HCT116 (cell line): ENCODE data around the gene ACCS. TPM values are rescaled to one million over a fixed set of nuclear protein-coding genes. Genes with fewer than 3 reads are reported as not detected.

Source experiments
- ATAC-seq: fragments of 200-7000 bp; cut with Tn5 transposase; 2 replicates; pipeline ENCODE4 v1.9.1; 2020; ENCODE audit warnings: mild to moderate bottlenecking, moderate library complexity
- BruUV-seq: library from RNA; stranded (reverse); fragments of 400-500 nt; replicated peaks from 2 replicates; lab custom pipeline; 2021; lab: Mats Ljungman, UMichigan
- CTCF ChIA-PET: fragments of 300-600 bp; sonication (Branson Sonifier 250); formaldehyde crosslinking; loops from one replicate; lab custom pipeline; 2021; ENCODE audit warnings: antibody characterized with exemption; lab: Charles Lee
- POLR2A ChIA-PET: fragments of 300-600, 350-600 bp; sonication (Branson Sonifier 250); formaldehyde crosslinking; loops from one replicate; lab custom pipeline; 2021; ENCODE audit warnings: antibody characterized with exemption; lab: Charles Lee
- RAD21 ChIA-PET, 2 experiments: fragments of 300-600 bp; sonication (Branson Sonifier 250); formaldehyde crosslinking; loops; one replicate each; lab custom pipeline; 2023; ENCODE audit warnings: low total read pairs in 2 of 2; ENCODE audit not compliant: uncharacterized antibody in 2 of 2, unreplicated experiment in 2 of 2, low non-redundant PET in 1 of 2; lab: Charles Lee
- DNase-seq: peaks from one replicate; pipeline ENCODE4 v3.0.0-alpha.2; 2010; ENCODE audit warnings: low read depth, low spot score
- H2AFZ ChIP-seq: fragments of 200-600 bp; shearing (Covaris generic), sonication (generic); 2 replicates; pipeline ENCODE4 v1.6.1; 2017; ENCODE audit warnings: low read depth, mixed run types, mixed read lengths, antibody characterized with exemption, low read length; ENCODE audit not compliant: poor library complexity, severe bottlenecking
- H3K27ac ChIP-seq: 2 replicates; pipeline ENCODE4 v1.5.1; 2012; ENCODE audit warnings: low read depth, low read length
- H3K27me3 ChIP-seq: fragments of 200-600 bp; sonication (generic); 2 replicates; pipeline ENCODE4 v1.6.1; 2016; ENCODE audit warnings: mixed run types, low read length, mixed read lengths; ENCODE audit not compliant: insufficient read depth
- H3K36me3 ChIP-seq, 2 experiments: fragments of 200-500 bp in 1 of 2; fragments of 200-600 bp in 1 of 2; sonication (Bioruptor generic) in 1 of 2; sonication (generic) in 1 of 2; 2 replicates each; pipeline versions ENCODE4 v1.5.1 to v1.6.1; 2014 to 2016; ENCODE audit warnings: low read length in 2 of 2, inconsistent platforms in 1 of 2, mixed read lengths in 1 of 2, mixed run types in 1 of 2; ENCODE audit not compliant: insufficient read depth in 2 of 2, control insufficient read depth in 1 of 2
- H3K4me1 ChIP-seq, 2 experiments: fragments of 200-600 bp in 1 of 2; sonication (generic) in 1 of 2; 2 replicates each; pipeline versions ENCODE4 v1.5.1 to v1.6.1; 2012 to 2017; ENCODE audit warnings: low read length in 2 of 2, inconsistent platforms in 1 of 2, mild to moderate bottlenecking in 1 of 2, mixed read lengths in 1 of 2, mixed run types in 1 of 2, moderate library complexity in 1 of 2; ENCODE audit not compliant: insufficient read depth in 2 of 2, control insufficient read depth in 1 of 2
- H3K4me2 ChIP-seq: fragments of 200-600 bp; sonication (generic); 2 replicates; pipeline ENCODE4 v1.6.1; 2017; ENCODE audit warnings: mixed run types, low read length, mixed read lengths
- H3K4me3 ChIP-seq, 2 experiments: fragments of 200-600 bp in 1 of 2; sonication (generic) in 1 of 2; replicated peaks in 1 of 2; 2 replicates each; pipeline ENCODE4 v1.5.1; 2011 to 2016; ENCODE audit warnings: low read length in 2 of 2, control low read depth in 1 of 2, low read depth in 1 of 2, mild to moderate bottlenecking in 1 of 2, mixed read lengths in 1 of 2, mixed run types in 1 of 2
- H3K79me2 ChIP-seq: fragments of 200-600 bp; sonication (generic); 2 replicates; pipeline ENCODE4 v1.6.1; 2017; ENCODE audit warnings: mild to moderate bottlenecking, mixed run types, low read length, moderate library complexity, mixed read lengths; ENCODE audit not compliant: insufficient read depth
- H3K9ac ChIP-seq: fragments of 200-600 bp; sonication (generic); 2 replicates; pipeline ENCODE4 v1.6.1; 2016; ENCODE audit warnings: low read length, mixed read lengths
- H3K9me2 ChIP-seq: fragments of 200-600 bp; sonication (generic), shearing (Covaris generic); 2 replicates; pipeline ENCODE4 v1.6.1; 2017; ENCODE audit warnings: mixed run types, mild to moderate bottlenecking, moderate library complexity; ENCODE audit not compliant: insufficient read depth
- H3K9me3 ChIP-seq, 2 experiments: fragments of 200-500 bp in 1 of 2; fragments of 200-600 bp in 1 of 2; sonication (Bioruptor generic) in 1 of 2; sonication (generic) in 1 of 2; 2 replicates each; pipeline ENCODE4 v1.6.1; 2014 to 2017; ENCODE audit warnings: low read length in 2 of 2, mixed read lengths in 2 of 2, inconsistent platforms in 1 of 2, low read depth in 1 of 2, mild to moderate bottlenecking in 1 of 2, mixed run types in 1 of 2, moderate library complexity in 1 of 2; ENCODE audit not compliant: control insufficient read depth in 1 of 2, insufficient read depth in 1 of 2
- H4K20me1 ChIP-seq: fragments of 200-600 bp; sonication (generic), shearing (Covaris generic); 2 replicates; pipeline ENCODE4 v1.6.1; 2017; ENCODE audit warnings: mixed run types, mild to moderate bottlenecking, moderate library complexity; ENCODE audit not compliant: insufficient read depth
- CBX3 ChIP-seq: IDR thresholded peaks from 2 replicates; pipeline ENCODE4 v1.6.1; 2012; ENCODE audit warnings: low read depth
- CEBPB ChIP-seq: IDR thresholded peaks from 2 replicates; pipeline ENCODE4 v1.6.1; 2012; ENCODE audit warnings: low read depth
- EGR1 ChIP-seq: IDR thresholded peaks from 2 replicates; pipeline ENCODE4 v1.6.1; 2012; ENCODE audit warnings: low read depth
- EZH2phosphoT487 ChIP-seq: fragments of 200-600 bp; IDR thresholded peaks from 2 replicates; pipeline ENCODE4 v1.6.1; 2018; ENCODE audit warnings: antibody characterized with exemption, borderline replicate concordance
- JUND ChIP-seq: IDR thresholded peaks from 2 replicates; pipeline ENCODE4 v1.6.1; 2012
- MAX ChIP-seq: IDR thresholded peaks from 2 replicates; pipeline ENCODE4 v1.6.1; 2012
- POLR2A ChIP-seq: IDR thresholded peaks from 2 replicates; pipeline ENCODE4 v1.7.0; 2011; ENCODE audit warnings: borderline replicate concordance; ENCODE audit not compliant: insufficient read depth, insufficient read length; ENCODE audit errors: extremely low read depth
- POLR2AphosphoS5 ChIP-seq: IDR thresholded peaks from 2 replicates; pipeline ENCODE4 v1.6.1; 2011; ENCODE audit warnings: mild to moderate bottlenecking, low read depth, low read length, moderate library complexity
- RAD21 ChIP-seq: IDR thresholded peaks from 2 replicates; pipeline ENCODE4 v1.6.1; 2012; ENCODE audit warnings: low read depth, mild to moderate bottlenecking
- SIN3A ChIP-seq: IDR thresholded peaks from 2 replicates; pipeline ENCODE4 v1.6.1; 2012; ENCODE audit warnings: low read depth
- SP1 ChIP-seq: IDR thresholded peaks from 2 replicates; pipeline ENCODE4 v1.6.1; 2012; ENCODE audit warnings: low read depth
- SRF ChIP-seq: IDR thresholded peaks from 2 replicates; pipeline ENCODE4 v1.6.1; 2012; ENCODE audit warnings: low read depth
- TCF7L2 ChIP-seq: IDR thresholded peaks from 2 replicates; pipeline ENCODE4 v1.7.0; 2011; ENCODE audit warnings: borderline replicate concordance, inconsistent platforms; ENCODE audit not compliant: insufficient read depth, insufficient read length; ENCODE audit errors: extremely low read depth
- YY1 ChIP-seq: IDR thresholded peaks from 2 replicates; pipeline ENCODE4 v1.6.1; 2011; ENCODE audit warnings: low read length, low read depth, moderate library complexity, mild to moderate bottlenecking; ENCODE audit not compliant: insufficient replicate concordance; ENCODE audit errors: extremely low read depth
- ZFX ChIP-seq: fragments of 450-650 bp; IDR thresholded peaks from 2 replicates; pipeline ENCODE4 v1.6.1; 2017
- intact Hi-C: fragments of 100-400 bp; cut with micrococcal nuclease; formaldehyde crosslinking; loops from 2 replicates; pipeline ENCODE4 v1.10.0; 2022
- total RNA-seq: library from RNA; stranded (reverse); gene quantifications from one replicate; pipeline ENCODE4 v1.2.1, GENCODE V29; 2021; ENCODE audit not compliant: unreplicated experiment
- TF ChIP-seq, protein P1 (sequence below): IDR thresholded peaks from 2 replicates; pipeline ENCODE4 v1.6.1; 2011; ENCODE audit warnings: mild to moderate bottlenecking, low read length, moderate library complexity; ENCODE audit not compliant: insufficient replicate concordance; ENCODE audit errors: extremely low read depth
- TF ChIP-seq, protein P2 (sequence below): IDR thresholded peaks from 2 replicates; pipeline ENCODE4 v1.6.1; 2012; ENCODE audit warnings: low read depth

The ACCS gene
- total RNA-seq, 1 experiment from 2014 or later, result 13.2 TPM

GRCh38 chr11:44083906-44084305 is 17.8 kb downstream of the ACCS start:
- CTCF ChIA-PET, result interaction anchor here (3.1 kb wide), 1 partner anchor 11 kb away, joined by 17 read pairs; the partner anchor contains the start of gene EXT2
- TF ChIP-seq POLR2A (no peak), SP1 (no peak), ZFX (no peak), CEBPB (no peak), EGR1 (no peak), JUND (no peak), SIN3A (no peak)
- intact Hi-C loops, result no loop called here
- H3K79me2 ChIP-seq, result no peaks in the 10 kb centered on the region
- POLR2A ChIA-PET, result no interaction called here
- H3K4me3 ChIP-seq, result no peak overlapping the region
- H4K20me1 ChIP-seq, result no peaks in the 10 kb centered on the region
- RAD21 ChIA-PET, result no interaction called here
- H3K4me1 ChIP-seq, result no peaks in the 10 kb centered on the region
- no peaks in the 10 kb centered on the region for H3K27me3 ChIP-seq
- no peaks in the 10 kb centered on the region; a peak in 1 of 4 replicates for H3K9me3 ChIP-seq
- DNase-seq (no peak), ATAC-seq (no peak)
- BruUV-seq, result no TSS peak
- H2AFZ ChIP-seq, result no peak overlapping the region
- no peaks in the 10 kb centered on the region for H3K36me3 ChIP-seq
- H3K27ac ChIP-seq, result no peak overlapping the region
- no peaks in the 10 kb centered on the region for H3K9me2 ChIP-seq
- no peak overlapping the region for H3K4me2 ChIP-seq
- no peak overlapping the region for H3K9ac ChIP-seq

DNA sequence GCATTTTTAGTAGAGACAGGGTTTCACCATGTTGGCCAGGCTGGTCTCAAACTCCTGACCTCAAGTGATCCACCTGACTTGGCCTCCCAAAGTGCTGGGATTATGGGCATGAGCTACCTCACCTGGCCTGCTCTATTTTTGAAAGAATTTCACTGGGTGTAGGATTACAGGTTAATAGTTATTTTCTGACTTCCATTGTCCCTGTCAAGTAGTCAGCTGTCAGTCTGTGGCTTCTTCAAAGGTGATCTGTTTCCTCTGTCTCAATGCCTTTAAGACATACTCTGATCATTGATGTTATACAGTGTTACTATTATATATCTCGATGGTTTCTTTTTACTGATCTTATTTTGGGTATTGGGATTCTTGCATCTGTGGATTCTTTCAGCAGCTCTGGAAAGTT is 19.3 kb downstream of the ACCS start:
- no peaks in the 10 kb centered on the region for H3K4me1 ChIP-seq
- H3K9ac ChIP-seq, result no peak overlapping the region
- H2AFZ ChIP-seq, result no peak overlapping the region
- H3K27ac ChIP-seq, result no peak overlapping the region
- H3K9me3 ChIP-seq, result no peaks in the 10 kb centered on the region; a peak in 1 of 4 replicates
- no peaks in the 10 kb centered on the region for H4K20me1 ChIP-seq
- no peak overlapping the region for H3K4me2 ChIP-seq
- no peaks in the 10 kb centered on the region for H3K79me2 ChIP-seq
- ChIA-PET CTCF (interaction anchor here (3.1 kb wide), 1 partner anchor 10 kb away, joined by 17 read pairs; the partner anchor contains the start of gene EXT2), POLR2A (no interaction called here), RAD21 (no interaction called here)
- ATAC-seq (no peak), DNase-seq (no peak)
- no peak overlapping the region for H3K4me3 ChIP-seq
- intact Hi-C loops, result no loop called here
- no peaks in the 10 kb centered on the region for H3K27me3 ChIP-seq
- H3K36me3 ChIP-seq, result no peaks in the 10 kb centered on the region
- H3K9me2 ChIP-seq, result no peaks in the 10 kb centered on the region
- BruUV-seq, result no TSS peak
- TF ChIP-seq TCF7L2 (no peak), CBX3 (no peak), SRF (no peak), YY1 (no peak), SIN3A (no peak), POLR2AphosphoS5 (no peak), EGR1 (no peak), MAX (no peak), JUND (no peak), EZH2phosphoT487 (no peak), RAD21 (no peak)
- TF ChIP-seq, protein P1, sequence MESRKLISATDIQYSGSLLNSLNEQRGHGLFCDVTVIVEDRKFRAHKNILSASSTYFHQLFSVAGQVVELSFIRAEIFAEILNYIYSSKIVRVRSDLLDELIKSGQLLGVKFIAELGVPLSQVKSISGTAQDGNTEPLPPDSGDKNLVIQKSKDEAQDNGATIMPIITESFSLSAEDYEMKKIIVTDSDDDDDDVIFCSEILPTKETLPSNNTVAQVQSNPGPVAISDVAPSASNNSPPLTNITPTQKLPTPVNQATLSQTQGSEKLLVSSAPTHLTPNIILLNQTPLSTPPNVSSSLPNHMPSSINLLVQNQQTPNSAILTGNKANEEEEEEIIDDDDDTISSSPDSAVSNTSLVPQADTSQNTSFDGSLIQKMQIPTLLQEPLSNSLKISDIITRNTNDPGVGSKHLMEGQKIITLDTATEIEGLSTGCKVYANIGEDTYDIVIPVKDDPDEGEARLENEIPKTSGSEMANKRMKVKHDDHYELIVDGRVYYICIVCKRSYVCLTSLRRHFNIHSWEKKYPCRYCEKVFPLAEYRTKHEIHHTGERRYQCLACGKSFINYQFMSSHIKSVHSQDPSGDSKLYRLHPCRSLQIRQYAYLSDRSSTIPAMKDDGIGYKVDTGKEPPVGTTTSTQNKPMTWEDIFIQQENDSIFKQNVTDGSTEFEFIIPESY, result no peak
- TF ChIP-seq, protein P2, sequence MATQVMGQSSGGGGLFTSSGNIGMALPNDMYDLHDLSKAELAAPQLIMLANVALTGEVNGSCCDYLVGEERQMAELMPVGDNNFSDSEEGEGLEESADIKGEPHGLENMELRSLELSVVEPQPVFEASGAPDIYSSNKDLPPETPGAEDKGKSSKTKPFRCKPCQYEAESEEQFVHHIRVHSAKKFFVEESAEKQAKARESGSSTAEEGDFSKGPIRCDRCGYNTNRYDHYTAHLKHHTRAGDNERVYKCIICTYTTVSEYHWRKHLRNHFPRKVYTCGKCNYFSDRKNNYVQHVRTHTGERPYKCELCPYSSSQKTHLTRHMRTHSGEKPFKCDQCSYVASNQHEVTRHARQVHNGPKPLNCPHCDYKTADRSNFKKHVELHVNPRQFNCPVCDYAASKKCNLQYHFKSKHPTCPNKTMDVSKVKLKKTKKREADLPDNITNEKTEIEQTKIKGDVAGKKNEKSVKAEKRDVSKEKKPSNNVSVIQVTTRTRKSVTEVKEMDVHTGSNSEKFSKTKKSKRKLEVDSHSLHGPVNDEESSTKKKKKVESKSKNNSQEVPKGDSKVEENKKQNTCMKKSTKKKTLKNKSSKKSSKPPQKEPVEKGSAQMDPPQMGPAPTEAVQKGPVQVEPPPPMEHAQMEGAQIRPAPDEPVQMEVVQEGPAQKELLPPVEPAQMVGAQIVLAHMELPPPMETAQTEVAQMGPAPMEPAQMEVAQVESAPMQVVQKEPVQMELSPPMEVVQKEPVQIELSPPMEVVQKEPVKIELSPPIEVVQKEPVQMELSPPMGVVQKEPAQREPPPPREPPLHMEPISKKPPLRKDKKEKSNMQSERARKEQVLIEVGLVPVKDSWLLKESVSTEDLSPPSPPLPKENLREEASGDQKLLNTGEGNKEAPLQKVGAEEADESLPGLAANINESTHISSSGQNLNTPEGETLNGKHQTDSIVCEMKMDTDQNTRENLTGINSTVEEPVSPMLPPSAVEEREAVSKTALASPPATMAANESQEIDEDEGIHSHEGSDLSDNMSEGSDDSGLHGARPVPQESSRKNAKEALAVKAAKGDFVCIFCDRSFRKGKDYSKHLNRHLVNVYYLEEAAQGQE, result no peak
